WI38 (cell line): ENCODE measurements around the gene SELENOI.
"Not testable (repeated sequence)": the region's sequence is repeated elsewhere in the genome, so short reads cannot be mapped to it uniquely, and the experiment has no call there.

Experiments used
- H3K4me3 ChIP-seq: 2 replicates; pipeline ENCODE4 v1.5.1; 2011; ENCODE audit warnings: low read depth, mild to moderate bottlenecking, control low read depth, low read length
- CTCF ChIP-seq: IDR thresholded peaks from 2 replicates; pipeline ENCODE4 v1.5.1; 2012; ENCODE audit warnings: low read depth, mild to moderate bottlenecking, control low read depth, low read length

The SELENOI gene

GRCh38 chr2:26302846-26303245 lies 43.1 kb upstream of the SELENOI start:
- no peak for TF ChIP-seq CTCF
- no peak overlapping the region for H3K4me3 ChIP-seq

GRCh38 chr2:26305094-26305493 lies 40.8 kb upstream of the SELENOI start:
- H3K4me3 ChIP-seq: not testable (repeated sequence)

- TF ChIP-seq CTCF: no peak
- no peak overlapping the region for H3K4me3 ChIP-seq
These were observed 40.4 kb upstream of the SELENOI start for GRCh38 chr2:26305540-26305939.

GRCh38 chr2:26309921-26310320 lies 36.0 kb upstream of the SELENOI start:
- H3K4me3 ChIP-seq: no peak overlapping the region
- no peak for TF ChIP-seq CTCF

- H3K4me3 ChIP-seq: no peak overlapping the region
- TF ChIP-seq CTCF: no peak
These were observed 33.5 kb upstream of the SELENOI start for GRCh38 chr2:26312471-26312870.

GRCh38 chr2:26313446-26313845 lies 32.5 kb upstream of the SELENOI start:
- no peak overlapping the region for H3K4me3 ChIP-seq
- no peak for TF ChIP-seq CTCF

- no peak for TF ChIP-seq CTCF
- H3K4me3 ChIP-seq: no peak overlapping the region
These were observed 31.7 kb upstream of the SELENOI start for GRCh38 chr2:26314243-26314642.

- TF ChIP-seq CTCF: no peak
- no peak overlapping the region for H3K4me3 ChIP-seq
These were observed 29.9 kb upstream of the SELENOI start for GRCh38 chr2:26316041-26316440.
